Erythroblast (primary cell): ENCODE data around the gene PMVK.

Source experiments
- GATA1 ChIP-seq: IDR thresholded peaks from 2 replicates; pipeline ENCODE4 v1.6.1; 2011; ENCODE audit warnings: low read depth, mild to moderate bottlenecking, control low read depth, low read length, moderate library complexity
- POLR2A ChIP-seq: IDR thresholded peaks from 2 replicates; pipeline ENCODE4 v1.6.1; 2011; ENCODE audit warnings: mild to moderate bottlenecking, low read length

GRCh38 chr1:154944401-154945159 is 8.1 kb upstream of the PMVK start:
- TF ChIP-seq POLR2A (no peak), GATA1 (no peak)
